VCaP (cell line): Measurements from ENCODE around the gene CACYBP.

Source experiments
- H3K27ac ChIP-seq: fragments of 450-650 bp; 2 replicates; pipeline ENCODE4 v1.5.1; 2017
- TF ChIP-seq, protein P1 (sequence below): fragments of 450-650 bp; conservative IDR thresholded peaks from 2 replicates; pipeline ENCODE4 v1.5.1; 2017; ENCODE audit warnings: mild to moderate bottlenecking, moderate library complexity

The CACYBP gene

DNA sequence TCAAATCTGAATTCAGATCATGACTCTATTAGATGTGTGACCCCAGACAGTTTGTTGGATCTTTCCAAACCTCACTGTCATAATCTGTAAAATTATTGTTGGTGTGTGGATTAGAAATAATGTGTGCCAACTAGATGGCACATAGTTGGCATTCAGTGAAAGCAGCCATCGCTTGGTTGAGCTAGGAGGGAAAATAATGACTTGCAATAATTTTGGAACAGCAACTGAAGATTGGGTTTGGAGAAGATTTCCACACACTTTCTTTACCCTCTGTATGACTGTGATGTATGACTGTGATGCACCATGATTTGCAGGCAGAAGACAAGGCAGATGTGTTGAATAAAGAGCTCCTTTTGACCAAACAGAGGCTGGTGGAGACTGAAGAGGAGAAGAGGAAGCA is 24.0 kb upstream of the CACYBP start:
- no peak overlapping the region for H3K27ac ChIP-seq
- TF ChIP-seq, protein P1, sequence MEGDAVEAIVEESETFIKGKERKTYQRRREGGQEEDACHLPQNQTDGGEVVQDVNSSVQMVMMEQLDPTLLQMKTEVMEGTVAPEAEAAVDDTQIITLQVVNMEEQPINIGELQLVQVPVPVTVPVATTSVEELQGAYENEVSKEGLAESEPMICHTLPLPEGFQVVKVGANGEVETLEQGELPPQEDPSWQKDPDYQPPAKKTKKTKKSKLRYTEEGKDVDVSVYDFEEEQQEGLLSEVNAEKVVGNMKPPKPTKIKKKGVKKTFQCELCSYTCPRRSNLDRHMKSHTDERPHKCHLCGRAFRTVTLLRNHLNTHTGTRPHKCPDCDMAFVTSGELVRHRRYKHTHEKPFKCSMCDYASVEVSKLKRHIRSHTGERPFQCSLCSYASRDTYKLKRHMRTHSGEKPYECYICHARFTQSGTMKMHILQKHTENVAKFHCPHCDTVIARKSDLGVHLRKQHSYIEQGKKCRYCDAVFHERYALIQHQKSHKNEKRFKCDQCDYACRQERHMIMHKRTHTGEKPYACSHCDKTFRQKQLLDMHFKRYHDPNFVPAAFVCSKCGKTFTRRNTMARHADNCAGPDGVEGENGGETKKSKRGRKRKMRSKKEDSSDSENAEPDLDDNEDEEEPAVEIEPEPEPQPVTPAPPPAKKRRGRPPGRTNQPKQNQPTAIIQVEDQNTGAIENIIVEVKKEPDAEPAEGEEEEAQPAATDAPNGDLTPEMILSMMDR, result no peak

DNA sequence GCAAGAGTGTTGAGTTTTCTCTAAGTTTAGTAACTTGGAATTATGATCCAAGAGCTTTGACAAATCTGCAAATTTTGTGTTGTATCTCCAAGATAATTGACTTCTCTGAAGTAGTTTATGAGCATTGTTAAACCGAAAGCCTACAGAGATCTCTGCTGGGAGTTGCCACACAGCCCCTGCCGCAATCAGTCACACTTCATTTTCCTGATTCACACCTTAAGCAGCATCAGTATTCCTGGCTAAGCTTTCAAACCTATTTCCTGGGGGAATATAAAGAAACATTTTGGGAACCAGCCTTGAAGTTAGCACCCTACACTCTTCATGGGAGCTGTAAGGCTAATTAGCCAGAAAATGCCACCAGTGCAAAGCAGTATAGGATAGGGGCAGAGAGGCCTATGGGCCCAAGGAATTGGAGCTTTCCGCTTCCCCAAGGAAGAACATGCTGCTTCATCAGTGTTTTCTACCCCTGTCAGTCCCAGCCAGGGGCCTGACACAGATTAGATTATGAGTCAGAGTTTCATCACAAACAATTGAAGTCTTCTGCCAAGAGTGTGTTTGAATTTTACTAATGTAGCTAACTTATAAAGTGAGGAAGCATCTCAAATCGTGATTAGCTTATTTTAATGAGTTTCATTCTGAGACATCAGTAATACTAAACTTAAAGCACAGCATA is 23.2 kb upstream of the CACYBP start:
- no peak overlapping the region for H3K27ac ChIP-seq
- TF ChIP-seq, protein P1, result no peak

DNA sequence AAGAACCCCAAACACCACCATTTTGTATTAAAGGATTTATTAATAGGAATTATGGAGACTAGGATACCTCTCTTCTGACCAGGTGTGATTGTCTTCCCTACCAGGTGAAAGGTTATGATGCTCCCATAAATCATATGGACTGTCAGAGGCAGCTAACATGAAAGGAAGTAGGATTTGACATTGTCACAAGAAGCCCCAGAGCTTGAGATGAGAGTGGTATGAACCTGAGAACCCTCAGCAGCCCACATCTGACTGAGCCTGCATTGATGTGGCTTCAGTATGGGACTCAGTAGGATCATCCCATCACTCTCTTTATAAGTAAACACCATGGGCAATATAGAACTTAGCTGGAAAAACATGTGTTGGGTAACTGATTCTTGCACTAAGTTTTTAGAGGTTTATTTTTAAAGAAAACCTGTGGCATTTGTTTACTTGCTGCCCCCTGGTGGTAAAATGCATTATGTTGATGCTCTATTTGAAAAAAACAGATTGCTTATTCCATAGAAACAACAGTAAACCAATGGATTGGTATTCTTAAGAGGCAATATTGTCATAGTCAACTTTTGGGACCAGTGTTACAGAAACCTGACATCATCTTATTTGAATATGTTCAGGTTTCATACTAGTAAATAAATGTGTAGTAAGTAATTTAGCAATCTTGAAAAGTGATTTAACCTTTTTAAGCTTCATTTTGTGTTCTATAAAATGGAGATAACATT is 16.6 kb upstream of the CACYBP start:
- TF ChIP-seq, protein P1, result peak; percentile 76
- no peak overlapping the region for H3K27ac ChIP-seq

DNA sequence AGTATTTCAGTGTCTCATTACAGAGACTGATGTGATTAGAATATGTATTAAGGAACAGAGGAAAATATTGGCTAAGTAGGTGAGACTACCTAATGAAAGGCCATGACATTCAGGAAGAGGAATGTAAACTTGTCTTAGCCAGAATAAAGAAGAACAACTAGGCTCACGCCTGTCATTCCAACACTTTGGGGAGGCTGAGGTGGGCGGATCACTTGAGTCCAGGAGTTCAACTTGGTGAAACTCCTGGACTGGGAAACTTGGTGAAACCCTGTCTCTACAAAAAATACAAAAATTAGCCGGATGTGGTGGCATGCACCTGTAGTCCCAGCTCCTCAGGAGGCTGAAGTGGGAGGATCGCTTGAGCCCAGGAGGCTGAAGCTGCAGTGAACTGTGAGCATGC is 14.8 kb upstream of the CACYBP start:
- TF ChIP-seq, protein P1, result no peak
- H3K27ac ChIP-seq, result no peak overlapping the region

DNA sequence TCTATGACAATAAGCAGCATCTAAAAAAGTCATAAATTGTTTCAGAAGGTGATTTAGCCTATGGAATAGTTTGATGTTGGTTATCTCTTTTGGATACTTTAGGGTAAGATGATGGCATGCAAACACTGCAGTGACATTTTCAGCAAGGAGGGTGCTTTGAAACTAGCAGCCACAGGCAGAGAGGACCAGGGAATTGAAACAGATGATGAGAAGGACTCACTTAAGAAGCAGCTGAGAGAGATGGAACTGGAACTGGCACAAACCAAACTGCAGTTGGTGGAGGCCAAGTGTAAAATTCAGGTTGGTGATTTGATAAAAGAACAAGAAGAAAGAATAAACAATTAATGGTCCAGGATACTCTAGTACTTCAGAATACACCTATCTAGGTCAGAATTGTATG is 11.2 kb upstream of the CACYBP start:
- H3K27ac ChIP-seq, result no peak overlapping the region
- TF ChIP-seq, protein P1, result no peak

DNA sequence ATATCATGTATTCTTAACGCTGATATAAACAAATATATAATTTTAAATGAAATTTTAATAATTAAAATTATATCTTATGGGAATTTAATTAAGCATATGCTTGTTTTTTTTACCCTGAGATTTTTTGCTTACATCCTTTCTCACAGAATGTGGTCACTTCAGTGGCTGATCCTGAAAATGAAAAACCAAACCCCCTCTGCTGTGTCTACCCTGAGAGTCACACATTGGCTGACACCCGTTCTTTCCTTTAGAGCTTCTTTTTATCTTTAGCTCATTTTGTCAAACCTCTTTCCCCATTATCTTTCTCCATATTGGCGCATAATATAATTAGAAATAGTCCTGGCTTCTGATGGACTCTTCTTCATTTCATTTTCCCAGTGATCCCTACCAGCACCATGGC is 10.8 kb upstream of the CACYBP start:
- H3K27ac ChIP-seq, result no peak overlapping the region
- TF ChIP-seq, protein P1, result no peak

DNA sequence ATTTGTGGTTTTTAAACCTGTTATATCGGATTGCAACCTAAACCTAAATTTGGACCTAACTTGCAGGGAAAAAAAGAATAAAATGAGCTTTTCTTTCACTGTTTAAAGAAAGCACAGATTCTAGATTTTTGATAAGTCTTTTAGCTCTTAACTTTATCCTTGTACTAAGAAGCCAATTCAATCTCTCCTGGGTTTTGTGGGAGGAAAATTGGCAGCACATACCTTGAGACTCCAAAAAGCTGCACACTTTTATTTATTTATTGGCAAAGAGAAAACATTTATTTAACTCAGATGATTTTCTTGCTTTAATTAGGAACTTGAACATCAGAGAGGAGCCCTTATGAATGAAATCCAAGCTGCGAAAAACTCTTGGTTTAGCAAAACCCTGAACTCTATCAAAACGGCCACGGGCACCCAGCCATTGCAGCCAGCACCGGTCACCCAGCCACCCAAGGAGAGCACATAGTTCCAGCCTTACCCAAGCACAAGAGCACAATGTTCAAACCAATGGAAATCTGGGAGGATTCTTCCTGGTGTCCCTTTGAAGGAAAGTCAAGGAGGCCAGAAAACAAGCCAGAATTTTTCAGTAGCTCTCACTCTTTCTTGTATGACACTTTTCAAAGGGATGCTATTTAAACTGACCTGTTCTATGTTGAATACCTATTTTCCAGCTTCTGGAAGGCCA is 10.1 kb upstream of the CACYBP start:
- TF ChIP-seq, protein P1, result no peak
- H3K27ac ChIP-seq, result peak overlapping the region; percentile 67
